Airway epithelial cell (primary cell): ENCODE results near the gene ADRB1. TPM values are rescaled to one million over a fixed set of nuclear protein-coding genes. Genes with fewer than 3 reads are reported as not detected.

Source experiments
- total RNA-seq: library from RNA; depleted of rRNA; stranded (reverse); fragments of >200 nt; gene quantifications from 2 replicates; pipeline ENCODE4 v1.2.3, GENCODE V29; 2015

The ADRB1 gene
- 0.23 and 0.28 TPM in 2 replicates for total RNA-seq

DNA sequence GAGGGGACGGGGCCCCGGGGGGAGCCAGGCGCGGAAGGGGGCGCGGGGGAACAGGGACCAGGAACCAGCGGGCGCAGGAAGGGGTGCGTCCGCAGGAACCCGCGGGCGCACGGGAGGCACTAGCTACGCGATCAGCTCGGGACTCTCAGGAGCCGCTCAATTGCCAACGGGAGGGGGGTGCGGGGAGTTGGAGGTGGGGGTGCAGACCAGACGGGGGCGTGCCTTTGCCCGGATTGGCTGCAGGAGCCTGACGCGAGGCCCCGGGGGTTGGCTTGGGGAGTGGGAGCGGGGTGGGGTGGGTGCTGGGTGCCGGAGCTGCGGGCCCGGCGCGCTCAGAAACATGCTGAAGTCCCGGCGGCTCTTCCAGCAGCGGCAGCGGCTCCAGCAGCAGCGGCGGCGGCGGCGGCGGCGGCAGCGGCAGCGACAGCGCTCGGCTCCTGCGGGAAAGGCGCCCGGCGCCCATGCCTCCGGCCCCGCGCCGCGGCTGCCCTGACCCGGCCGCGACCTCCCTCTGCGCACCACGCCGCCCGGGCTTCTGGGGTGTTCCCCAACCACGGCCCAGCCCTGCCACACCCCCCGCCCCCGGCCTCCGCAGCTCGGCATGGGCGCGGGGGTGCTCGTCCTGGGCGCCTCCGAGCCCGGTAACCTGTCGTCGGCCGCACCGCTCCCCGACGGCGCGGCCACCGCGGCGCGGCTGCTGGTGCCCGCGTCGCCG lies at the start of gene ADRB1:
Gene ADRB1, plus strand, starts transcription at position 335 of the 715 bp plus-strand sequence. Its CDS starts 267 bp downstream, at position 602.

Other genes with a start within 250 kb of the ADRB1 start
- gene DCLRE1A, start 189.8 kb upstream of the ADRB1 start, total RNA-seq, result 3.9 and 5.1 TPM in 2 replicates
- gene NHLRC2, start 189.2 kb upstream of the ADRB1 start, total RNA-seq, result 10.4 and 36.3 TPM in 2 replicates
- gene CCDC186, start 130.3 kb downstream of the ADRB1 start, total RNA-seq, result 8.1 and 14.0 TPM in 2 replicates
- gene TDRD1, start 135.5 kb downstream of the ADRB1 start, total RNA-seq, result 0.23 and 0.28 TPM in 2 replicates
- gene VWA2, start 195.4 kb downstream of the ADRB1 start, total RNA-seq, result 2.1 and 2.8 TPM in 2 replicates